ENCODE measurements around the gene DLX1. TPM values are rescaled to one million over a fixed set of nuclear protein-coding genes. Genes with fewer than 3 reads are reported as not detected.

The DLX1 gene
- polyA plus RNA-seq, 3 donors = 0.05 TPM; not detected in 2

- H3K9me3 ChIP-seq (replicated peaks in 1 of 2; ENCODE audit: control insufficient read depth in 1 of 2, insufficient read depth in 1 of 2, low read length in 2 of 2) = no peaks in the 10 kb centered on the region
- H3K27me3 ChIP-seq (ENCODE audit: control insufficient read depth in 2 of 2, insufficient read depth in 2 of 2, low read length in 2 of 2) = no peaks in the 10 kb centered on the region
- no peaks in the 10 kb centered on the region for H3K9me3 Mint-ChIP-seq
- no peaks in the 10 kb centered on the region for H3K27me3 Mint-ChIP-seq (ENCODE audit: low read depth in 3 of 3)
- no peak overlapping the region for H2AFZ ChIP-seq (ENCODE audit: insufficient read depth, low read depth, low read length, poor library complexity, severe bottlenecking)
- H3K4me3 ChIP-seq (replicated peaks in 1 of 3; ENCODE audit: low read depth in 2 of 3, low read length in 3 of 3) = no peak overlapping the region
- no peaks in the 10 kb centered on the region for H3K36me3 Mint-ChIP-seq
- TF ChIP-seq CTCF (IDR thresholded peaks at IDR 0.05) = no peak
- DNase-seq = no peak
- H3K4me1 ChIP-seq (ENCODE audit: control insufficient read depth in 1 of 2, insufficient read depth in 2 of 2, low read length in 2 of 2) = no peaks in the 10 kb centered on the region
- H3K36me3 ChIP-seq (replicated peaks in 1 of 2; ENCODE audit: control insufficient read depth in 1 of 2, insufficient read depth in 2 of 2, low read length in 2 of 2) = no peaks in the 10 kb centered on the region
- no peak overlapping the region for H3K27ac Mint-ChIP-seq
- no peak overlapping the region for H3K4me3 Mint-ChIP-seq
- H3K4me1 Mint-ChIP-seq = peaks cover 6% of the 10 kb centered on the region
- no peaks in the 10 kb centered on the region for H3K79me2 ChIP-seq (ENCODE audit: insufficient read depth, low read length)
- no CpG with 5 or more reads among the region's 3 CpGs for WGBS (ENCODE audit: insufficient coverage)
- no peak overlapping the region for H3K27ac ChIP-seq (ENCODE audit: low read depth in 1 of 2, low read length in 2 of 2)
- no peak overlapping the region for H3K9ac ChIP-seq (ENCODE audit: insufficient read depth, low read length, poor library complexity, severe bottlenecking)
- no peak overlapping the region for H3K4me2 ChIP-seq (replicated peaks; ENCODE audit: extremely low read depth, low read length, poor library complexity, severe bottlenecking)
- intact Hi-C loops (cut with micrococcal nuclease) = no loop called here
- no peaks in the 10 kb centered on the region for H4K20me1 ChIP-seq (ENCODE audit: insufficient read depth, low read length)
Observed at GRCh38 chr2:172046866-172047565, 38.3 kb upstream of the DLX1 start.

- H3K9ac ChIP-seq (ENCODE audit: insufficient read depth, low read length, poor library complexity, severe bottlenecking) = no peak overlapping the region
- H3K36me3 ChIP-seq (replicated peaks in 1 of 2; ENCODE audit: control insufficient read depth in 1 of 2, insufficient read depth in 2 of 2, low read length in 2 of 2) = no peaks in the 10 kb centered on the region
- H3K4me1 ChIP-seq (ENCODE audit: control insufficient read depth in 1 of 2, insufficient read depth in 2 of 2, low read length in 2 of 2) = no peaks in the 10 kb centered on the region
- H2AFZ ChIP-seq (ENCODE audit: insufficient read depth, low read depth, low read length, poor library complexity, severe bottlenecking) = no peak overlapping the region
- TF ChIP-seq CTCF (IDR thresholded peaks at IDR 0.05) = no peak
- intact Hi-C loops (cut with micrococcal nuclease) = no loop called here
- Mint-ChIP-seq H3K4me1 (peaks cover 6% of the 10 kb centered on the region), H3K27ac (no peak overlapping the region), H3K36me3 (no peaks in the 10 kb centered on the region), H3K9me3 (no peaks in the 10 kb centered on the region), H3K4me3 (no peak overlapping the region), H3K27me3 (ENCODE audit: low read depth in 3 of 3) (no peaks in the 10 kb centered on the region)
- no peaks in the 10 kb centered on the region for H4K20me1 ChIP-seq (ENCODE audit: insufficient read depth, low read length)
- WGBS (ENCODE audit: insufficient coverage) = 94% methylated on average over 5 of the region's 8 CpGs
- H3K27ac ChIP-seq (ENCODE audit: low read depth in 1 of 2, low read length in 2 of 2) = no peak overlapping the region
- H3K4me2 ChIP-seq (replicated peaks; ENCODE audit: extremely low read depth, low read length, poor library complexity, severe bottlenecking) = no peak overlapping the region
- H3K79me2 ChIP-seq (ENCODE audit: insufficient read depth, low read length) = no peaks in the 10 kb centered on the region
- H3K9me3 ChIP-seq (replicated peaks in 1 of 2; ENCODE audit: control insufficient read depth in 1 of 2, insufficient read depth in 1 of 2, low read length in 2 of 2) = no peaks in the 10 kb centered on the region
- no peaks in the 10 kb centered on the region for H3K27me3 ChIP-seq (ENCODE audit: control insufficient read depth in 2 of 2, insufficient read depth in 2 of 2, low read length in 2 of 2)
- no peak overlapping the region for H3K4me3 ChIP-seq (replicated peaks in 1 of 3; ENCODE audit: low read depth in 2 of 3, low read length in 3 of 3)
- DNase-seq = no peak
Observed at GRCh38 chr2:172047566-172048507, 37.5 kb upstream of the DLX1 start.
